Measurements from ENCODE around the gene CARM1. TPM values are rescaled to one million over a fixed set of nuclear protein-coding genes. Genes with fewer than 3 reads are reported as not detected.

The CARM1 gene
- total and polyA plus RNA-seq, 2 donors (not counting 1 experiment from before 2014, with no cell fraction given): 24.8 to 41.9 TPM

DNA sequence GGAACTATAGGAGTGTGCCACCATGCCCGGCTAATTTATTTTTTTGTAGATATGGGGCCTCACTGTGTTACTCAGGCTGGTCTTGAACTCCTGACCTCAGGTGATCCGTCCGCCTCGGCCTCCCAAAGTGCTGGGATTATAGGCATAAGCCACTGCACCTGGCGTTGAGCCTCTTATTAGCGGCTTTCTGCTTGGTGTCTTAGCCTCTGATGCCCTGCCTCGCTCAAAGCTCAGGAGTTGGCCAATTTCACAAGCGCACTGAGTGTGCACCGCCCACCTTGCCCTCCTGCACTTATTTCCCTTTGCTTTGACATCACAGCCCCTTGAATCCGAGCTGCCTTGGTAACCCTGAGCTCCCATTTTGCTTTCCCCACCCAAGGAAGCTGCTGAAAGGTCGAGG, 47.0 kb downstream of the CARM1 start:
- Histone ChIP-seq H3K36me3 (ENCODE audit: control insufficient read depth, insufficient read depth, low read length) (peaks cover 22% of the 10 kb centered on the region), H4K20me1 (ENCODE audit: control insufficient read depth, extremely low read depth, insufficient read depth, low read length) (no peaks in the 10 kb centered on the region), H3K9me3 (ENCODE audit: control insufficient read depth, insufficient read depth, low read depth, low read length) (no peaks in the 10 kb centered on the region), H3K27me3 (ENCODE audit: control insufficient read depth, insufficient read depth, low read length) (no peaks in the 10 kb centered on the region), H2AFZ (ENCODE audit: low read length) (no peak overlapping the region), H3K9ac (ENCODE audit: insufficient read depth, low read length) (no peak overlapping the region), H3K27ac (ENCODE audit: insufficient read depth, low read length) (no peak overlapping the region), H3K4me2 (ENCODE audit: extremely low read depth, insufficient read depth, low read length) (no peak overlapping the region), H3K79me2 (ENCODE audit: control insufficient read depth, insufficient read depth, low read length) (no peaks in the 10 kb centered on the region), H3K4me1 (ENCODE audit: control insufficient read depth, extremely low read depth, insufficient read depth, low read length) (peaks cover 13% of the 10 kb centered on the region), H3K4me3 (replicated peaks in 1 of 4; ENCODE audit: control extremely low read depth in 1 of 4, insufficient read depth in 1 of 4, low read depth in 3 of 4, low read length in 4 of 4) (no peak overlapping the region)
- no peak for DNase-seq (ENCODE audit: low read depth in 2 of 2)
- TF ChIP-seq, protein P1, sequence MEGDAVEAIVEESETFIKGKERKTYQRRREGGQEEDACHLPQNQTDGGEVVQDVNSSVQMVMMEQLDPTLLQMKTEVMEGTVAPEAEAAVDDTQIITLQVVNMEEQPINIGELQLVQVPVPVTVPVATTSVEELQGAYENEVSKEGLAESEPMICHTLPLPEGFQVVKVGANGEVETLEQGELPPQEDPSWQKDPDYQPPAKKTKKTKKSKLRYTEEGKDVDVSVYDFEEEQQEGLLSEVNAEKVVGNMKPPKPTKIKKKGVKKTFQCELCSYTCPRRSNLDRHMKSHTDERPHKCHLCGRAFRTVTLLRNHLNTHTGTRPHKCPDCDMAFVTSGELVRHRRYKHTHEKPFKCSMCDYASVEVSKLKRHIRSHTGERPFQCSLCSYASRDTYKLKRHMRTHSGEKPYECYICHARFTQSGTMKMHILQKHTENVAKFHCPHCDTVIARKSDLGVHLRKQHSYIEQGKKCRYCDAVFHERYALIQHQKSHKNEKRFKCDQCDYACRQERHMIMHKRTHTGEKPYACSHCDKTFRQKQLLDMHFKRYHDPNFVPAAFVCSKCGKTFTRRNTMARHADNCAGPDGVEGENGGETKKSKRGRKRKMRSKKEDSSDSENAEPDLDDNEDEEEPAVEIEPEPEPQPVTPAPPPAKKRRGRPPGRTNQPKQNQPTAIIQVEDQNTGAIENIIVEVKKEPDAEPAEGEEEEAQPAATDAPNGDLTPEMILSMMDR (conservative IDR thresholded peaks at IDR 0.05 in 1 of 2, IDR thresholded peaks at IDR 0.05 in 1 of 2; ENCODE audit: low read depth in 1 of 2, low read length in 2 of 2): no peak
- no peak for TF ChIP-seq EZH2 (IDR thresholded peaks at IDR 0.05; ENCODE audit: low read length, missing control alignments)

- Histone ChIP-seq H3K27me3 (ENCODE audit: control insufficient read depth, insufficient read depth, low read length) (no peaks in the 10 kb centered on the region), H3K27ac (ENCODE audit: insufficient read depth, low read length) (no peak overlapping the region), H3K79me2 (ENCODE audit: control insufficient read depth, insufficient read depth, low read length) (no peaks in the 10 kb centered on the region), H3K4me1 (ENCODE audit: control insufficient read depth, extremely low read depth, insufficient read depth, low read length) (peaks cover 13% of the 10 kb centered on the region), H3K36me3 (ENCODE audit: control insufficient read depth, insufficient read depth, low read length) (peaks cover 25% of the 10 kb centered on the region), H3K4me3 (replicated peaks in 1 of 4; ENCODE audit: control extremely low read depth in 1 of 4, insufficient read depth in 1 of 4, low read depth in 3 of 4, low read length in 4 of 4) (no peak overlapping the region), H4K20me1 (ENCODE audit: control insufficient read depth, extremely low read depth, insufficient read depth, low read length) (no peaks in the 10 kb centered on the region), H2AFZ (ENCODE audit: low read length) (no peak overlapping the region), H3K4me2 (ENCODE audit: extremely low read depth, insufficient read depth, low read length) (no peak overlapping the region), H3K9me3 (ENCODE audit: control insufficient read depth, insufficient read depth, low read depth, low read length) (no peaks in the 10 kb centered on the region), H3K9ac (ENCODE audit: insufficient read depth, low read length) (no peak overlapping the region)
- DNase-seq (ENCODE audit: low read depth in 2 of 2): no peak
- TF ChIP-seq, protein P1 (conservative IDR thresholded peaks at IDR 0.05 in 1 of 2, IDR thresholded peaks at IDR 0.05 in 1 of 2; ENCODE audit: low read depth in 1 of 2, low read length in 2 of 2): no peak
- TF ChIP-seq EZH2 (IDR thresholded peaks at IDR 0.05; ENCODE audit: low read length, missing control alignments): no peak
Observed at GRCh38 chr19:10919352-10920287, 48.3 kb downstream of the CARM1 start.

DNA sequence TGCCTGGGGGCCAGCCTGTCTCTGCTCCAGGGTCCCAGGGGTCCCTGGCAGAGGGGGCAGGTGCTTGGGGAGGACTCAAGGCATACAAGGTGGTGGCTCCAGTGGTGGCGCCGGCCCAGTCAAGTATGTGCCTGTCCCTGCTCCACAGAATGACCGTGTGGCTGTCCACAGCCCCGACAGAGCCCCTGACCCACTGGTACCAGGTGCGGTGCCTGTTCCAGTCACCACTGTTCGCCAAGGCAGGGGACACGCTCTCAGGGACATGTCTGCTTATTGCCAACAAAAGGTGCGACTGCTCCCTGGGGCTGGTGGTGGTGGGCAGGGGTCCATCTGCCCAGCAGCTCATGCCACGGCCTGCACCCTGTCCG, 48.9 kb downstream of the CARM1 start:
- peaks cover 26% of the 10 kb centered on the region for H3K36me3 ChIP-seq (ENCODE audit: control insufficient read depth, insufficient read depth, low read length)
- peaks cover 6% of the 10 kb centered on the region for H3K4me1 ChIP-seq (ENCODE audit: control insufficient read depth, extremely low read depth, insufficient read depth, low read length)
- H3K27ac ChIP-seq (ENCODE audit: insufficient read depth, low read length): no peak overlapping the region
- H3K79me2 ChIP-seq (ENCODE audit: control insufficient read depth, insufficient read depth, low read length): no peaks in the 10 kb centered on the region
- TF ChIP-seq, protein P1 (conservative IDR thresholded peaks at IDR 0.05 in 1 of 2, IDR thresholded peaks at IDR 0.05 in 1 of 2; ENCODE audit: low read depth in 1 of 2, low read length in 2 of 2): no peak
- TF ChIP-seq EZH2 (IDR thresholded peaks at IDR 0.05; ENCODE audit: low read length, missing control alignments): no peak
- H3K4me3 ChIP-seq (replicated peaks in 1 of 4; ENCODE audit: control extremely low read depth in 1 of 4, insufficient read depth in 1 of 4, low read depth in 3 of 4, low read length in 4 of 4): no peak overlapping the region
- no peaks in the 10 kb centered on the region for H4K20me1 ChIP-seq (ENCODE audit: control insufficient read depth, extremely low read depth, insufficient read depth, low read length)
- no peak for DNase-seq (ENCODE audit: low read depth in 2 of 2)
- no peak overlapping the region for H3K9ac ChIP-seq (ENCODE audit: insufficient read depth, low read length)
- no peaks in the 10 kb centered on the region for H3K27me3 ChIP-seq (ENCODE audit: control insufficient read depth, insufficient read depth, low read length)
- H3K4me2 ChIP-seq (ENCODE audit: extremely low read depth, insufficient read depth, low read length): no peak overlapping the region
- H3K9me3 ChIP-seq (ENCODE audit: control insufficient read depth, insufficient read depth, low read depth, low read length): no peaks in the 10 kb centered on the region
- no peak overlapping the region for H2AFZ ChIP-seq (ENCODE audit: low read length)
